ENCODE measurements around the gene MT1A. TPM values are rescaled to one million over a fixed set of nuclear protein-coding genes. Genes with fewer than 3 reads are reported as not detected.

The MT1A gene
- total and polyA plus RNA-seq, 7 donors = 4.0 to 4,396 (median 128) TPM

GRCh38 chr16:56593573-56594291 lies 44.7 kb upstream of the MT1A start:
- peaks cover 4% of the 10 kb centered on the region for H3K4me1 ChIP-seq
- peaks cover 0 to 16% (median 3%) of the 10 kb centered on the region in 3 donors for H3K27me3 ChIP-seq (ENCODE audit: insufficient read depth in 3 of 3, low read length in 2 of 3)
- ATAC-seq (no peak), DNase-seq (no peak)
- H3K9me3 ChIP-seq = no peaks in the 10 kb centered on the region
- WGBS, 3 donors = 91 to 97% (median 96%) methylated on average over 6 of the region's 6 CpGs
- no peak overlapping the region for H3K4me3 ChIP-seq
- no peak overlapping the region for H3K27ac ChIP-seq
- no peaks in the 10 kb centered on the region for H3K36me3 ChIP-seq (ENCODE audit: insufficient read depth in 1 of 2, low read depth in 1 of 2)
- no peak for TF ChIP-seq CTCF (IDR thresholded peaks at IDR 0.05)
- intact Hi-C loops (cut with DNase I) = no loop called here

GRCh38 chr16:56594292-56594619 lies 44.2 kb upstream of the MT1A start:
- ATAC-seq (no peak), DNase-seq (no peak)
- Histone ChIP-seq H3K27me3 (ENCODE audit: insufficient read depth in 3 of 3, low read length in 2 of 3) (peaks cover 0 to 11% (median 3%) of the 10 kb centered on the region in 3 donors), H3K9me3 (no peaks in the 10 kb centered on the region), H3K27ac (no peak overlapping the region), H3K4me1 (peaks cover 4% of the 10 kb centered on the region), H3K4me3 (no peak overlapping the region), H3K36me3 (ENCODE audit: insufficient read depth in 1 of 2, low read depth in 1 of 2) (no peaks in the 10 kb centered on the region)
- intact Hi-C loops (cut with DNase I) = no loop called here
- TF ChIP-seq CTCF (IDR thresholded peaks at IDR 0.05) = no peak
- WGBS, 3 donors = 83 to 95% (median 93%) methylated on average over 5 of the region's 5 CpGs

- ATAC-seq (peak in 3 of 4 donors; percentile 26 to 34 (median 29)), DNase-seq (peak in 1 of 2 donors; percentile 28)
- H3K4me1 ChIP-seq = peaks cover 14% of the 10 kb centered on the region
- TF ChIP-seq CTCF (IDR thresholded peaks at IDR 0.05) = peak; percentile 51
- H3K27ac ChIP-seq = no peak overlapping the region
- no peaks in the 10 kb centered on the region for H3K36me3 ChIP-seq (ENCODE audit: insufficient read depth in 1 of 2, low read depth in 1 of 2)
- intact Hi-C loops (cut with DNase I) = loop anchor here (5.0 kb wide), 5 partner anchors 37 to 102 kb away; partner anchors contain the start of gene MT1A (in 1 of the 2)
- H3K27me3 ChIP-seq (ENCODE audit: insufficient read depth in 3 of 3, low read length in 2 of 3) = no peaks in the 10 kb centered on the region
- H3K4me3 ChIP-seq = no peak overlapping the region
- WGBS, 3 donors = 31 to 41% (median 32%) methylated on average over 8 of the region's 8 CpGs
- H3K9me3 ChIP-seq = no peaks in the 10 kb centered on the region
These were observed 38.0 kb upstream of the MT1A start for GRCh38 chr16:56600398-56600999.

- Histone ChIP-seq H3K4me3 (no peak overlapping the region), H3K9me3 (no peaks in the 10 kb centered on the region), H3K4me1 (peaks cover 22% of the 10 kb centered on the region), H3K27me3 (ENCODE audit: insufficient read depth in 3 of 3, low read length in 2 of 3) (no peaks in the 10 kb centered on the region), H3K36me3 (ENCODE audit: insufficient read depth in 1 of 2, low read depth in 1 of 2) (no peaks in the 10 kb centered on the region), H3K27ac (no peak overlapping the region)
- no peak for TF ChIP-seq CTCF (IDR thresholded peaks at IDR 0.05)
- intact Hi-C loops (cut with DNase I) = loop anchor here (5.0 kb wide), 5 partner anchors 36 to 101 kb away; partner anchors contain the start of gene MT1A (in 1 of the 2)
- DNase-seq = peak in 1 of 2 donors; percentile 19
- ATAC-seq = no peak
- WGBS, 3 donors = 60 to 64% (median 62%) methylated on average over 9 of the region's 9 CpGs
These were observed 37.1 kb upstream of the MT1A start for GRCh38 chr16:56601325-56601724.

Data from psoas muscle (tissue), 8 donors.